Fibroblast of upper back skin (primary cell): ENCODE data around the gene DDRGK1.

Experiments used
- DNase-seq: peaks from one replicate; pipeline ENCODE4 v3.0.0-alpha.2; 2013

DDRGK1 gene

GRCh38 chr20:3204124-3204794, at the start of gene DDRGK1:
Gene DDRGK1, minus strand, starts transcription at chr20:3204682. Its CDS starts 55 bp downstream, at chr20:3204627.
- DNase-seq, result peak; percentile 77

GRCh38 chr20:3251806-3252205, 47.3 kb upstream of the DDRGK1 start:
- no peak for DNase-seq

GRCh38 chr20:3250091-3250504, 45.6 kb upstream of the DDRGK1 start:
- no peak for DNase-seq

- no peak for DNase-seq
Measured at GRCh38 chr20:3248993-3249347, 44.5 kb upstream of the DDRGK1 start.

DNA sequence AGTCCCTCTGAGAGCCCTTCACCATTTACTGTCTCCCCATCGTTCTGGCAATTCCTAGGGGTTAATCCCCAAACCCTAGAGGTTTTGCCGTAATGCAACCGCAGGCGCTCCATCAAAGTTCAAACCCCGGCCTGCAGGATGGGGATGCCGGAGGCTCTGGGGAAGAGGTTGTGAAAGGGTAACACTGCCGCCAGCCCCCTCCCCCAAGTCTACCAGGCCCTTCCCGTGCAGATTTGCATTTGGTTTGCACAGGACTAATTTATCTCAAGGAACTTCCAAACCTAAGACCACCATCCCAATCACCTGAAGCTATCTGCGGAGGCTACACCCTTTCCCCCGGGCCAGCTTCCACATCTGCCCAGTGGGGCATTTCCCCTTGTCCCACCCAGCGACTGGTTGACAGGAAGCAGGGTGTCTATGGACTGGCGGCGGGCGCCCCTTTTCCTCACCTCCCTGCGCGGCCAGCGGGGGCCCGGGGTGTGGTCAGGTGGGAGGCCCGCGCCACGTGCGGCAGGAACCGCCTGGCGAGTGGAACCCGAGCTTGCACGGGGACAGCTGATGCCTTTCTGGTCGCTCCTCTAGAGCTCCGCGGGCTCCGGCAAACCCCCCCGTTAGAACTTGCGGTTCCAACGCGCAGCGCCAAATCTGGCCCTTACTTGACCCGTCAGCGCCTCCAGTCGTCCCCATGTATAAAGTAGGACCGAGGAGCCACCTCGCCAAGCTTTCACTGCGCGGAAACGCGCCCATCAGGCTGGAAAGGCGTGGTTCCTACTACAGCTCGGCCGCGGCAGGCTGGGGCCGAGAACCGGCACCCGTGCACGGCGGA, 43.9 kb upstream of the DDRGK1 start:
- DNase-seq, result peak; percentile 16

DNA sequence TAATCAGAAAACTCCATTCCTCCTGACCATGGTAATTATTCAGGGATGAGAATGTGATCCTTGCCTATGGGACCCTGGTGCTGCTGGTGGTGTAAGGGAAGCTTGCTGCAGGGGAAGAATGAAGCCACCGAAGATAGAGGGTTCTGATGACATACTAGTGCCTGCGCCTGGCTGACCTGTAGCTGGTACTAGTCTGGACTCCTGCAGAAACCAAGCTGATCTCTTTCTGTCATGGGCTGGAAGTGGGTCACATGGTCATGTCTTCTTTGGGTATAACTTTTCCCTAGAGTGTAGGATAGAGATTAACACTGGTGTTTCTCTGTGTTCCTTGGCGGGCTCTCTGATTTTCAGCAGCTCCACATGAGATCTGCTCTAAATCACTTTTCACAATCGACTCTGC, 43.2 kb upstream of the DDRGK1 start:
- DNase-seq, result no peak

GRCh38 chr20:3246682-3247081, 42.2 kb upstream of the DDRGK1 start:
- DNase-seq, result no peak

GRCh38 chr20:3245711-3246110, 41.2 kb upstream of the DDRGK1 start:
- DNase-seq, result no peak

DNA sequence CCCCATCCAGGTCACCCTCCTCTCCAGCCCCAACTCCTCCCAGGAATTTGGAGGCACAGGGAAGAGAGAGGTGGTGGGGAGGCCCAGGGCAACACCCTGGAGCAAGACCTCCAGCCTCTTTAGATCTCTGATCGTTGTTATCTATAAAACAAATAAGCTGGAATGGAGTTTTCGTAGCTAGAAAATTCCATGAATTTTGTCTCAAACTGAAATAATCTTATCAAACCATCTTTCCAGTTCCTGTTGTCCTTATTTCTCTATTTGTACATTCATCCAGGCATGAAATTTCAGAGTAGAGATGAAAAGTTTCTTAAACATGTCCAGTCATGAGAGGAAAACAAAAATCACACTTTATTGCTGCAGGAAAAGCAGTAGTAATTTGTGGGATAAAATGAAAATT, 40.7 kb upstream of the DDRGK1 start:
- no peak for DNase-seq

DNA sequence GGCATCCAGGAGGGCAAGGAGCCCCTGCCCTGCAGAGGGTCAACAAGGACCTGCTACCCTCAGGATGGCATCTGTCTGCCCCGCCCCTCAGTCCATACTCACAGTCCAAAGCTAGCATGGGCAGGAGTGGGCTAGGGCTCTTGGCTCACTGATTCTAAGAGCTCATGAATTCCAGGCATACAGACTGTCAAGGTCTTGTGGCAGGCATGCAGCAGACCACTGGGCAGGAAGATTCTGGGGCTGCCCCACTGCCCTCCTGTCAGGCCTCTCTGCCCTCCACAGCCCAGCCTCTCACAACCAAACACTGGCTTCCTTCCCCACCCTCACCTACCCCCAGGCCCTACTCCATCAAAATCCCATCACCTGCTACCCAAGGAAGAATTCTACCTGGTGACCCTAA, 40.1 kb upstream of the DDRGK1 start:
- no peak for DNase-seq

DNA sequence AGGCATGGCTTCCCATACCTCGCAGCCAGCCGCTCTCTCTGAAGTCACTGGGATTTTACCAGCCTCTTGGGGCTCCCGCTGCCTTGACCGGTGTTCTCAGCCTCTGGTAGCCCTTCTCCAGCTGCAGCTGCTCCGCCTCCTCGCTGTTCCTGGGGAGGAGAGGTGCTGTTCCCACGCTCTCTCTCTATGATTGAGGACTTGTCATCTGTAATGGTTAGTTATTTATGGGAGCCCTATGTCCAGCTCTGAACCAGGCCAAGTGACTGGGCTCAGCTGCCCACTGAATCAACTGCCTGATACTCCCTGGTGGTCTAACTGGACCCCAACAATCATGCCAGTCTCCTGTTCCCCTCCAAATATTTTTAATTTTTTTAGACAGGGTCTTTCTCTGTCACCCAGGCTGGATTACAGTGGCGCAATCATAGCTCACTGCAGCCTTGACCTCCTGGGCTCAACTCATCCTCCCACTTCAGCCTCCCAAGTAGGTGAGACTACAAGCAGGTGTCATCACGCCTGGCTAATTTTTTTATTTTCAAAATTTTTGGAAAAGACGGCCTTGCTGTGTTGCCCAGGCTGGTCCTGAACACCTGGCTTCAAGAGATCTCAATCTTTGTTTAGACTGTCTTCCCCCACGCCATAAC, 39.4 kb upstream of the DDRGK1 start:
- DNase-seq, result no peak

- no peak for DNase-seq
Measured at GRCh38 chr20:3242172-3242692, 37.8 kb upstream of the DDRGK1 start.

DNA sequence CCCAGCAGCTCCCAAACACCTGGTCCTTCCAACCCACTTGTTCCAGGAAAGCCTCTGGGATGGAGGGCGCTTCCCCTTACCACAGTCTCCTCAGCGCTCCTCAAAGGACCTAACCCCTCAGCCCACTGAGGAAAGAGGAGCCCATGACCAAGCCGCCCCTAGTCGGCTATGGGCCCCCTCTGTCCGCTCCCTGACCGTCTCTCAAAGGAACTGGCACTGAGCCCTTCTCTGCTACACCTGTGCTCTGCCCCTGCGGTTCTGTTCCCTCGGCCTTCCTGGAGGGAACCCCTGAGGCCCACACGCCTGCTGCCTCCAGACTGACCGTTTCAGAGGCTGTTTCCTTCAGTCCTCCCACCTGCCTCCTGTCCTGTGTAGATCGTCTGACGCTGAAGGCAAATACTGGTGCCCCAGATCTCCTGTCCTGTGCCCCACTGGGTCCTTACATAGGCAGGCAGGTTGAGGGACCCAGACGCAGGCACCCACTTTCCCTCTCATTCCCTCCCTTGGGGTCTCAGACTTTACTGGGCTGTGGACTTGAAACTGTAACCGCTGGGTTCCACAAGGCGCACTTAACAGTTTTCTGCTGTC, 36.4 kb upstream of the DDRGK1 start:
- DNase-seq, result no peak

- no peak for DNase-seq
Measured at GRCh38 chr20:3239867-3240775, 35.6 kb upstream of the DDRGK1 start.

DNA sequence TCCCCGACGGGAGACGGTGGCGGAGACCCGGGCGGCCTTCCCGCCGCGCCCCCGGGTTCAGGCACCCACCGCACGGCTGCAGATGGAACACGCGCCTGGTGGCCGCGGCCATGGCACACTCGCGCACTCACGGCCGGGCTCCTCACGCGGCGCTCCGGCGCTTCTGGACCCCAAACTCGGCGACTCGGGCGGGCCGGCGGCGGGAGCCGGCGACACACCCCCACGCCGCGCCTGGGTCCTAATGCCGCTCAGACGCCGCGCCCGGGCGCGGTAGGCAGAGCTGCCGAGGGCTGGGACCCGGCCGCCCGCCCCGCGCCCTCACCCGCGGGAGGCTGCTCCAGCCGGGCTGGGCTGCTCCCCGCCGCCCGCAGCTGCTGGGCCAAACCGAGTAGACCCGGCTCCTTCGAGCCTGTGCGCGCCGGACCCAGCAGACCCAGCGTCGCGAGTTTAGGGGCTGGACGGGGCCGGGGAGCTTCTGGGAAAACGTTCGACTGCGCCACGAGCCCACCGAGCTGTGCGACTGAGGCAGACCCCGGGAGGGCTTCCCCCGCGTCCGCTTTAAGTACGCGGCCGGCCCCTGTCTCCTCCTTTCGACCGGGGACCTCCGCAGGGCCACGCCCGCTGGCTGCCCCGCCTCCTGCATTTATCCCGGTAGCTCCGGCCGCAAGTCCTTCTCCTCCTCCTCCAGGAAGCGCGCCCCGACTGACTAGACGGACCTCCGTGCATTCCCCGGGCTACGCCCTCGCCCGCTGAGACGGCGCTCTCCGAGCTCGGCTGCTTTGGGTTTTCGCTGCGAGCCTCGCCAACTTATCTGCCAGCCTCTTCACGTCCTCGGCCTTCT, 34.8 kb upstream of the DDRGK1 start, which contains the start of gene SLC4A11:
Gene SLC4A11, minus strand, starts transcription at position 165 of the 841 bp plus-strand sequence. Its CDS starts 53 bp downstream, at position 112.
- peak; percentile 27 for DNase-seq

GRCh38 chr20:3238616-3239025, 34.1 kb upstream of the DDRGK1 start:
- DNase-seq, result no peak

DNA sequence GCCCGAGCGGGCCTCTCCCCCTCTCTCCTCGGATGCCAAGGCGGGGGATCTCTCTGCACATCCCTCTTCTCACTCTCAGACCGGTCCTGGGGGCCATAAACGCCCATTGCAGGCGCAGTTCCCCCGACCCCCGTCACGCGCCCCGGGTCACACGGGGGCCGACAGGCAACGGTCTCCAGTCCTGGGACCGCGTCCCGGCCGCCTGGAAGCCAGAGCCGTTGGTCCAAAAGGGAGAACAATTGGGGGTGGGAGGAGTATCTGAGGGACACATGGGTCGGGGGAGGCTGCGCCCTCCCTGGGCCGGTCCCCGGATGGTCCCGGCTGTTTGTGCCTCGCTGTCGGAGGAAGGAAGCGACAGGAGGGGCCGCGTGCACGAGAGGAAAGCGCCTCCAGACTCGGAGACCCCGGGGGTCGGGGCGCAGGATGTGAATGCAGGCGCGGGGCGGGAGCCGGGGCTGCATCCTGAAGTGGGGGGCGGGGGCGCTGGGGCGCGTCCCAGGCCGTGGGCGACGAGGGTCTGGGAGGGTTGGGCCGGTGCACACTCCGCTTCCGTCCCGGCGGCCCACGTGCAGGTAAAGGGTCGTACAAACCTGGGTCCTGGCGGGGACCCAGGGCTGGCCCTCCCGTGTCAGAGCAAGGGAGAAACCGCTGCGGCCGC, 33.6 kb upstream of the DDRGK1 start:
- DNase-seq, result no peak

DNA sequence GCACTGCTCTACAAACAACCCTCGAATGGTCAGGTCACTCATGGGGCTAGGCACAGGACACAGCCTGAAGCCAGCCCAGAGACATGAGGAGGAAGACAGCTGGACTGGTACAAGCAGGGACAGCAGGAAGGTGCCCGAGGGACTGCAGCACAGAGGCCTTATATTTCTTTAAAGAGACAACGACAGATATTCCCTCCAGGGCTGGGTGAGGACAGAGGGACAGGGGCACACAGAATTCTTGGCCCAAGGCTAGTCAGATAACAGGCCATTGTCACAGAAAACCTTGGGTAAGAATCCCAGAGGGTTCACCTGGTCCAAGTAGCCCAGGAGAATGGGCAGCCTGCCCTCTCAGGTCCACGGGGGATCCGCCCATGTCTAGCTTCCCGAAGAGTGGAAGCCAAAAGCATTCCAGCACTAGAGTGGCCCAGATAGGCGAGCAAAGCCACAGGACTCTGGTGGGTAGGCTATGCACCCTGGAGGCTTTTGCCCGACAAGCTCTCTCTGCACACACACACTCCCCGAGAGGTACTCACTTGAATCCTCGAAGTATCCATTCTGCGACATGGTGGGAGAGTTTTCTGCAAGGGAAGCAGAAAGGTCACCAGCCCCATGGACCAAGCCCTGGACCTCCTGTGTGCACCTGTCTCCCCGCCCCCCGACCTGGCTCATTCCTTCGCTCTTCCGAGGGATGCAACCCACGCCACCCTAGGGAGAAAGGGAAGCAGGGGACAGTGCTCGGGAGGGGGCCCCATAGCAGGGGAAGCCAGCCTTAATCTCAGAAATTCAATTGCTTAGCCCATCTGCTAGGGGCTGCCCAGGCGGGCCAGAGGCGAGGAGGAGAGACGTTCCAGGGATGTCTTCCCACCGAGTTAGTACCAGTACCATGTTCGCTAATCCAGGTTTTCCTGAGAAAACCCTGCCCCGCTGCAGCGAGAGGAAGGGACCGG, 32.8 kb upstream of the DDRGK1 start:
- no peak for DNase-seq

DNA sequence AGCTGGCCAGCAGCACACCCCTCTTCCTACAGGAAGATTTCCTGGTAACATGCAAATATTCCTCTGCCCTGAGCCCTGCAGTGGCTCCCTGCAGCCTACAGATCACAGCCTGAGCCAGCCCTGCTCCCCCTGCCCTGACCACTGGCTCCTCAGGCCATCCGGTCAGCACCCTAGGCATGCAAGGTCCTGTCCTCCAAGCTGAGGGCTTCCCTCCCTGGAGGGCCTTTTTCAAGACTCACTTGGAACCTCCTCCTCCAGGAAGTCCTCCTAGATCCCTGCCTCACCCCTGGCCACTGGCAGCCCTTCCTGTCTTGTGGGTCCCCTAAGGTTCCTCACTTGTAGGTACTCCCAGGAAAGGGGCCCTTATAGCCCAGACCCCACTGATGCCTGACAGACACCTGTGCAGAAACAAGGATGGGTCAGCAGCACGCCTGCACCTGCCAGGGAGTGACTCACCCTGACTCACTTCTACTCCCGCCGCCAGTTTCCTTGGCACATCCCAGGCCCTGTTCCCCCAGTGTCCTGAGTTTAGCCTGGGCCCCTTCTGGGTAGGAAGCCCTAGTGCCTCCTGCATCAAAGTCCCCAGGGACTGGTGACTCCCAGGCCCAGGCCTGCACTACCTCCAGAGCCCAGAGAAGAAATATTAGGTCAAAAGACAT, 31.3 kb upstream of the DDRGK1 start:
- DNase-seq, result no peak
